NT2/D1 (cell line): ENCODE results near the gene CALML5.

Experiments used
- DNase-seq: peaks from one replicate; pipeline ENCODE4 v3.0.0-alpha.2; 2011; ENCODE audit warnings: low read depth, low spot score
- H3K27me3 ChIP-seq: 2 replicates; pipeline ENCODE4 v1.6.0; 2011; ENCODE audit warnings: mild to moderate bottlenecking; ENCODE audit not compliant: insufficient read length, insufficient read depth
- H3K36me3 ChIP-seq: 2 replicates; pipeline ENCODE4 v1.6.1; 2011; ENCODE audit warnings: mild to moderate bottlenecking, low read length, mixed read lengths; ENCODE audit not compliant: insufficient read depth, insufficient read length
- H3K4me1 ChIP-seq: 2 replicates; pipeline ENCODE4 v1.5.1; 2011; ENCODE audit not compliant: insufficient read depth, insufficient read length
- H3K4me3 ChIP-seq: 2 replicates; pipeline ENCODE4 v1.5.1; 2011; ENCODE audit warnings: low read depth; ENCODE audit not compliant: insufficient read length
- H3K9ac ChIP-seq: 2 replicates; pipeline ENCODE4 v1.6.0; 2011; ENCODE audit warnings: low read depth; ENCODE audit not compliant: insufficient read length
- H3K9me3 ChIP-seq: 2 replicates; pipeline ENCODE4 v1.5.1; 2011; ENCODE audit warnings: mild to moderate bottlenecking, low read length; ENCODE audit not compliant: insufficient read depth
- SUZ12 ChIP-seq: IDR thresholded peaks from 2 replicates; pipeline ENCODE4 v1.6.1; 2011; ENCODE audit not compliant: insufficient read length, insufficient read depth; ENCODE audit errors: extremely low read depth
- YY1 ChIP-seq: IDR thresholded peaks from 2 replicates; pipeline ENCODE4 v1.6.1; 2011; ENCODE audit not compliant: insufficient read length, insufficient read depth
- ZNF274 ChIP-seq: IDR thresholded peaks from 2 replicates; pipeline ENCODE4 v1.6.1; 2011; ENCODE audit warnings: mild to moderate bottlenecking, low read depth, low read length

CALML5 gene

GRCh38 chr10:5512881-5513612 lies 13.7 kb upstream of the CALML5 start:
- no peak overlapping the region for H3K4me3 ChIP-seq
- DNase-seq: no peak

GRCh38 chr10:5512331-5512730 lies 13.0 kb upstream of the CALML5 start:
- TF ChIP-seq ZNF274 (no peak), YY1 (no peak), SUZ12 (no peak)
- no peak overlapping the region for H3K4me3 ChIP-seq
- no peaks in the 10 kb centered on the region for H3K27me3 ChIP-seq

More at GRCh38 chr10:5512881-5513612, 13.7 kb upstream of the CALML5 start:
- Histone ChIP-seq H3K4me1 (no peaks in the 10 kb centered on the region), H3K36me3 (no peaks in the 10 kb centered on the region), H3K9ac (no peak overlapping the region), H3K9me3 (no peaks in the 10 kb centered on the region), H3K27me3 (no peaks in the 10 kb centered on the region)
- no peak for TF ChIP-seq ZNF274
- no peak for TF ChIP-seq YY1
- no peak for TF ChIP-seq SUZ12

GRCh38 chr10:5511885-5512280 lies 12.5 kb upstream of the CALML5 start:
- no peaks in the 10 kb centered on the region for H3K36me3 ChIP-seq
- no peak overlapping the region for H3K9ac ChIP-seq
- no peaks in the 10 kb centered on the region for H3K27me3 ChIP-seq
- no peaks in the 10 kb centered on the region for H3K9me3 ChIP-seq
- no peak overlapping the region for H3K4me3 ChIP-seq
- TF ChIP-seq SUZ12 (no peak), ZNF274 (no peak), YY1 (no peak)
- no peak for DNase-seq
- H3K4me1 ChIP-seq: no peaks in the 10 kb centered on the region

More at GRCh38 chr10:5512331-5512730, 13.0 kb upstream of the CALML5 start:
- no peak overlapping the region for H3K9ac ChIP-seq
- H3K36me3 ChIP-seq: no peaks in the 10 kb centered on the region
- no peaks in the 10 kb centered on the region for H3K4me1 ChIP-seq
- DNase-seq: no peak
- no peaks in the 10 kb centered on the region for H3K9me3 ChIP-seq

- H3K27me3 ChIP-seq: no peaks in the 10 kb centered on the region
- no peaks in the 10 kb centered on the region for H3K4me1 ChIP-seq
- no peak for DNase-seq
- H3K9me3 ChIP-seq: no peaks in the 10 kb centered on the region
- H3K36me3 ChIP-seq: no peaks in the 10 kb centered on the region
- H3K4me3 ChIP-seq: no peak overlapping the region
- H3K9ac ChIP-seq: no peak overlapping the region
- TF ChIP-seq ZNF274: no peak
- no peak for TF ChIP-seq SUZ12
- no peak for TF ChIP-seq YY1
These were observed 12.0 kb upstream of the CALML5 start for GRCh38 chr10:5511231-5511884.

- no peak for TF ChIP-seq SUZ12
- no peak for TF ChIP-seq YY1
- TF ChIP-seq ZNF274: no peak
- Histone ChIP-seq H3K27me3 (no peaks in the 10 kb centered on the region), H3K4me3 (no peak overlapping the region), H3K36me3 (no peaks in the 10 kb centered on the region), H3K4me1 (no peaks in the 10 kb centered on the region), H3K9ac (no peak overlapping the region), H3K9me3 (no peaks in the 10 kb centered on the region)
- no peak for DNase-seq
These were observed 11.1 kb upstream of the CALML5 start for GRCh38 chr10:5510281-5511072.

- H3K9me3 ChIP-seq: no peaks in the 10 kb centered on the region
- TF ChIP-seq YY1 (no peak), ZNF274 (no peak), SUZ12 (no peak)
- no peaks in the 10 kb centered on the region for H3K27me3 ChIP-seq
- no peaks in the 10 kb centered on the region for H3K4me1 ChIP-seq
- no peak overlapping the region for H3K4me3 ChIP-seq
- no peak for DNase-seq
- no peaks in the 10 kb centered on the region for H3K36me3 ChIP-seq
- H3K9ac ChIP-seq: no peak overlapping the region
These were observed 10.3 kb upstream of the CALML5 start for GRCh38 chr10:5509691-5510090.

GRCh38 chr10:5509236-5509635 lies 9.9 kb upstream of the CALML5 start:
- H3K9me3 ChIP-seq: no peaks in the 10 kb centered on the region

More at GRCh38 chr10:5509236-5509635, 9.9 kb upstream of the CALML5 start:
- H3K4me1 ChIP-seq: no peaks in the 10 kb centered on the region
- no peak for DNase-seq
- no peaks in the 10 kb centered on the region for H3K27me3 ChIP-seq
- no peak overlapping the region for H3K4me3 ChIP-seq
- no peaks in the 10 kb centered on the region for H3K36me3 ChIP-seq
- TF ChIP-seq YY1 (no peak), SUZ12 (no peak), ZNF274 (no peak)
- H3K9ac ChIP-seq: no peak overlapping the region
